HEK293T (cell line): ENCODE results near the gene RNF222.

ENCODE experiments used
- CTCF ChIA-PET: fragments of 350-600 bp; formaldehyde crosslinking; extraction: SDS; loops from one replicate; lab custom pipeline; 2021; ENCODE audit warnings: antibody characterized with exemption, inconsistent platforms; lab: Yijun Ruan, JAX
- POLR2A ChIA-PET: fragments of 350-600 bp; formaldehyde crosslinking; extraction: SDS; loops from one replicate; lab custom pipeline; 2020; ENCODE audit warnings: antibody characterized with exemption, inconsistent platforms; lab: Yijun Ruan, JAX
- DNase-seq: peaks from one replicate; pipeline ENCODE4 v3.0.0; 2012; ENCODE audit warnings: mixed read lengths; ENCODE audit errors: extremely low spot score
- ARNT ChIP-seq: fragments of 450-650 bp; IDR thresholded peaks from 2 replicates; pipeline ENCODE4 v1.6.1; 2017; ENCODE audit warnings: mild to moderate bottlenecking
- BHLHE40 ChIP-seq: fragments of 450-650 bp; IDR thresholded peaks from 2 replicates; pipeline ENCODE4 v1.6.1; 2016; ENCODE audit warnings: mild to moderate bottlenecking, moderate library complexity, borderline replicate concordance
- CTBP1 ChIP-seq: fragments of 450-650 bp; IDR thresholded peaks from 2 replicates; pipeline ENCODE4 v1.6.1; 2016; ENCODE audit warnings: borderline replicate concordance
- ELF4 ChIP-seq: fragments of 450-650 bp; IDR thresholded peaks from 2 replicates; pipeline ENCODE4 v1.6.1; 2017; ENCODE audit warnings: antibody characterized with exemption
- FOXA1 ChIP-seq: fragments of 450-650 bp; IDR thresholded peaks from 2 replicates; pipeline ENCODE4 v1.6.1; 2016; ENCODE audit warnings: mild to moderate bottlenecking
- FOXK2 ChIP-seq: fragments of 450-650 bp; IDR thresholded peaks from 2 replicates; pipeline ENCODE4 v1.6.1; 2016; ENCODE audit warnings: mild to moderate bottlenecking
- FOXM1 ChIP-seq: fragments of 450-650 bp; IDR thresholded peaks from 2 replicates; pipeline ENCODE4 v1.6.1; 2017; ENCODE audit warnings: mild to moderate bottlenecking, borderline replicate concordance
- HDGF ChIP-seq: fragments of 450-650 bp; IDR thresholded peaks from 2 replicates; pipeline ENCODE4 v1.6.1; 2017; ENCODE audit warnings: antibody characterized with exemption, borderline replicate concordance
- L3MBTL2 ChIP-seq: fragments of 450-650 bp; conservative IDR thresholded peaks from 2 replicates; pipeline ENCODE4 v1.6.1; 2016; ENCODE audit warnings: mild to moderate bottlenecking
- LEF1 ChIP-seq: fragments of 450-650 bp; IDR thresholded peaks from 2 replicates; pipeline ENCODE4 v1.6.1; 2017; ENCODE audit warnings: mild to moderate bottlenecking, borderline replicate concordance
- NFRKB ChIP-seq: fragments of 450-650 bp; IDR thresholded peaks from 2 replicates; pipeline ENCODE4 v1.6.1; 2016; ENCODE audit warnings: mild to moderate bottlenecking, moderate library complexity
- SP1 ChIP-seq: fragments of 450-650 bp; IDR thresholded peaks from 2 replicates; pipeline ENCODE4 v1.6.1; 2017
- SUZ12 ChIP-seq: fragments of 450-650 bp; IDR thresholded peaks from 2 replicates; pipeline ENCODE4 v1.6.1; 2016; ENCODE audit warnings: mild to moderate bottlenecking
- TARDBP ChIP-seq: fragments of 450-650 bp; IDR thresholded peaks from 2 replicates; pipeline ENCODE4 v1.6.1; 2016
- ZNF384 ChIP-seq: fragments of 450-650 bp; IDR thresholded peaks from 2 replicates; pipeline ENCODE4 v1.6.1; 2016
- TF ChIP-seq, protein P1 (sequence below): fragments of 450-650 bp; IDR thresholded peaks from 2 replicates; pipeline ENCODE4 v1.6.1; 2016

Gene RNF222

DNA sequence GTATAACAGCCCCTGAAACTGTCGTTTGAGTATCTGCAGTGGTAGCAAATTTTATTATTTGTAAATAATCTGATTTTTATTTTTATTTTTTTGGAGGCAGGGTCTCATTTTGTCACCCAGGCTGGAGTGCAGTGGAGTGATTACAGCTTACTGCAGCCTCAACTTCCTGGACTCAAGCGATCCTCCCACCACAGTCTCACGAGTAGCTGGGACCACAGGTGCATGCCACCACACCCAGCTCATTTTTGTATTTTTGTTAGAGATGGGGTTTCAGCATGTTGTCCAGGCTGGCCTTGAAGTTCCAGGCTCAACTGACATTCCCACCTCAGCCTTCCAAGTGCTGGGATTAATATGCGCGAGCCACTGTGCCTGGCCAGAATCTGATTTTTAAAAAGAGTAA, 40.8 kb upstream of the RNF222 start:
- TF ChIP-seq L3MBTL2 (no peak), FOXK2 (no peak), ELF4 (no peak), LEF1 (no peak), TARDBP (no peak), FOXA1 (no peak), NFRKB (no peak), FOXM1 (no peak), SUZ12 (no peak), ZNF384 (no peak), BHLHE40 (no peak), HDGF (no peak), SP1 (no peak), ARNT (no peak), CTBP1 (no peak)
- TF ChIP-seq, protein P1, sequence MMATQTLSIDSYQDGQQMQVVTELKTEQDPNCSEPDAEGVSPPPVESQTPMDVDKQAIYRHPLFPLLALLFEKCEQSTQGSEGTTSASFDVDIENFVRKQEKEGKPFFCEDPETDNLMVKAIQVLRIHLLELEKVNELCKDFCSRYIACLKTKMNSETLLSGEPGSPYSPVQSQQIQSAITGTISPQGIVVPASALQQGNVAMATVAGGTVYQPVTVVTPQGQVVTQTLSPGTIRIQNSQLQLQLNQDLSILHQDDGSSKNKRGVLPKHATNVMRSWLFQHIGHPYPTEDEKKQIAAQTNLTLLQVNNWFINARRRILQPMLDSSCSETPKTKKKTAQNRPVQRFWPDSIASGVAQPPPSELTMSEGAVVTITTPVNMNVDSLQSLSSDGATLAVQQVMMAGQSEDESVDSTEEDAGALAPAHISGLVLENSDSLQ, result no peak
- POLR2A ChIA-PET, result no interaction called here
- CTCF ChIA-PET, result no interaction called here
- DNase-seq, result no peak

DNA sequence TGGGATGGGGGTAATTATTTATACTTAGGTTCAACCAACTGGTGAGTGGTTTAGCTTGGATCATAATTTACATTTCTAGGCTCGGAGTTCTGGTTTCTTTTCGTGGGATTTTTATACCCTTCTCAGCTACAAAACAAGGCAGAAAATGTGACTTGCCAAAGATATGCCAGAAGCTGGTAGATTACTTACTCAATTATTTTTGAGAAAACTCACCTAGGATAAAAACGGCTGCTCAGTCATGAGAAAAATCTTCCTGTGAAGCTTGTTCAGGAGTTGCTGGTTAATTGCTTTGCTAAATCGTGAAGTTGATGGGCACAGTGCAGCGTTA, 39.2 kb upstream of the RNF222 start:
- CTCF ChIA-PET, result interaction anchor here (1.6 kb wide), 1 partner anchor 27 kb away, joined by 7 read pairs; no protein-coding TSS in a partner anchor

DNA sequence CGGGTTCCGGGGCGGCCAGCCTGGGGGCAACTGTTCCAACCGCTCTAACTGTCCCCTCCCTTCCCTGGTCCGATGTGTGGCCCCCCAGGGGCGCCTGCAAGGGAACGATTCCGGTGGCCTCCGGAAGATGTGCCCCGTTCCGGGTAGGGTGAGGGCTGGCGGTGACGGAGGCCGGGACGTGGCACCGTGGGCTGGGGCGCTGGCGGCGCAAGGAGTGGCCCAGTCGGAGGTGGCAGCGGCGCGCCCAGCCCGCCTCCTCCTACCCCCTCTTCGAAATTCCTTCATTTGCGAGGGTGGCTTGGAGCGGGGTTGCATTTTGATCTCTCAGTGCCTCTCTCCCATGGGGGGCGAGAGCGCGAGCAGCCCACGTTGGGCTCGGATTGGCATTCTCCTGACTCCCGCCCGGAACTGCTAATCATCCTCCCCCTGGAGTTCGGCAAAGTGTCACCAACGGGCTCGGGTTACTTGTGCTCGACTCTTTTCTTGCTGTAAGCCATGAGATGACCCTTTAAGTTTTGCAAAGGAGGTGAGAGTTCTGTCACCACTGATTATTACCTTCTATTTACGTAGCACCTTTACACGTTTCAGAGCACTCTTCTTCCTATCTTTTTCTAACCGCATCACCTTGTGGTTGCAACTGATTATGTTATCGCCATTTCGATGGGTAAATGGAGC, 38.7 kb upstream of the RNF222 start:
- ChIA-PET POLR2A (interaction anchor here (0.5 to 1.7 kb wide), 21 partner anchors 9 to 310 kb away, joined by 3 to 17 read pairs (median 4); partner anchors contain the start of genes RNF222 and SLC25A35), CTCF (interaction anchor here (1.6 kb wide), 1 partner anchor 26 kb away, joined by 7 read pairs; no protein-coding TSS in a partner anchor)
- DNase-seq, result peak; percentile 64
- TF ChIP-seq SP1, result no peak
- TF ChIP-seq, protein P1, result peak; percentile 14; the same call in 1 of the 2 replicates

More for the DNA sequence above, 39.2 kb upstream of the RNF222 start:
- POLR2A ChIA-PET, result interaction anchor here (0.8 to 1.7 kb wide), 4 partner anchors 9 to 142 kb away, joined by 3 to 5 read pairs (median 4); partner anchors contain the start of gene SLC25A35
- TF ChIP-seq NFRKB (no peak), ZNF384 (no peak), ELF4 (no peak), SUZ12 (no peak), ARNT (no peak), FOXM1 (no peak), LEF1 (no peak), TARDBP (no peak), SP1 (no peak), HDGF (no peak), BHLHE40 (no peak), FOXK2 (no peak), L3MBTL2 (no peak), FOXA1 (no peak)
- TF ChIP-seq, protein P1, result no peak
- no peak for DNase-seq

- peak; percentile 99 for DNase-seq
- TF ChIP-seq ARNT (no peak), LEF1 (peak; percentile 67; the same call in 1 of the 2 replicates)
- TF ChIP-seq, protein P1, result peak; percentile 40; the same call in 1 of the 2 replicates
- ChIA-PET CTCF (no interaction called here), POLR2A (interaction anchor here (0.5 to 1.7 kb wide), 21 partner anchors 8 to 310 kb away, joined by 3 to 17 read pairs (median 4); partner anchors contain the start of genes RNF222 and SLC25A35)
Observed at GRCh38 chr17:8435245-8436168, 37.9 kb upstream of the RNF222 start, which contains the start of gene NDEL1. Gene NDEL1, plus strand, starts transcription at chr17:8435884. Its CDS starts 8,388 bp downstream, at chr17:8444272.

DNA sequence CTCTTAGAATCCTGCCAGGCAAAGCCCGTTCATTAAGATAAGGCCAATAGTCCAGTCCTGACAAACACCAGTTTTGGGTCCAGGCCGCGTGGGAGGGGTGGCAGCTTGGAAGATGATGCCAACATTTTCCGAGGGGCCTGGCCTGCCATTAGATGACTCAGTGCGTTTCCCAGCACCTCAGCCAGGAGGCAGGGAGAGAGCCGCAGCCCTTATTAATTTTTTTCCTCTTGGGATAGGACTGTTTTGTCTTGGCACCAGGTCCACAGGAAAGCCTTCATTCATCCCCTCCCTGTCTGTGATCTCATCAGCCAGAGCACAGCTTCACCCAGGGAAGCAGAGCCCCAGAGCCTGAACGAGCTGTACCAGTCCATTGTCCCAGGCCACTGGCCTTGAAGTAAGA, 33.3 kb upstream of the RNF222 start:
- POLR2A ChIA-PET, result no interaction called here
- no peak for DNase-seq
- CTCF ChIA-PET, result interaction anchor here (0.9 kb wide), 1 partner anchor 21 kb away, joined by 3 read pairs; no protein-coding TSS in a partner anchor
- TF ChIP-seq NFRKB (no peak), FOXA1 (no peak), LEF1 (no peak), BHLHE40 (no peak), SUZ12 (no peak), L3MBTL2 (no peak), ZNF384 (no peak), HDGF (no peak), TARDBP (no peak), CTBP1 (no peak), ARNT (no peak)
